Measurements from ENCODE around the gene COL1A2. TPM values are rescaled to one million over a fixed set of nuclear protein-coding genes. Genes with fewer than 3 reads are reported as not detected.

The COL1A2 gene
- polyA plus RNA-seq, 1 experiment = 4,815 TPM

GRCh38 chr7:94441138-94441537 lies 46.4 kb downstream of the COL1A2 start:
- no peaks in the 10 kb centered on the region for H3K9me3 ChIP-seq (ENCODE audit: control insufficient read depth, insufficient read depth, low read length)
- DNase-seq (ENCODE audit: low read depth, low spot score) = no peak
- CTCF ChIA-PET = interaction anchor here (2.3 to 11.9 kb wide), 2 partner anchors 150 to 806 kb away, joined by 5 to 539 read pairs; no protein-coding TSS in a partner anchor
- TF ChIP-seq CTCF (IDR thresholded peaks at IDR 0.05; ENCODE audit: low read depth, low read length) = no peak
- H3K27ac ChIP-seq (ENCODE audit: low read depth, low read length) = no peak overlapping the region
- H3K4me3 ChIP-seq (ENCODE audit: low read depth, low read length) = no peak overlapping the region
- POLR2A ChIA-PET = interaction anchor here (1.3 kb wide), 1 partner anchor 143 kb away, joined by 3 read pairs; no protein-coding TSS in a partner anchor
- H3K27me3 ChIP-seq (ENCODE audit: control insufficient read depth, insufficient read depth, low read length) = no peaks in the 10 kb centered on the region

- Histone ChIP-seq H3K4me3 (ENCODE audit: low read depth, low read length) (no peak overlapping the region), H3K27me3 (ENCODE audit: control insufficient read depth, insufficient read depth, low read length) (no peaks in the 10 kb centered on the region), H3K9me3 (ENCODE audit: control insufficient read depth, insufficient read depth, low read length) (no peaks in the 10 kb centered on the region), H3K27ac (ENCODE audit: low read depth, low read length) (no peak overlapping the region)
- POLR2A ChIA-PET = no interaction called here
- DNase-seq (ENCODE audit: low read depth, low spot score) = no peak
- CTCF ChIA-PET = interaction anchor here (1.9 to 3.2 kb wide), 2 partner anchors 153 to 643 kb away, joined by 4 to 20 read pairs; no protein-coding TSS in a partner anchor
- no peak for TF ChIP-seq CTCF (IDR thresholded peaks at IDR 0.05; ENCODE audit: low read depth, low read length)
Observed at GRCh38 chr7:94442639-94443038, 47.9 kb downstream of the COL1A2 start.

GRCh38 chr7:94444813-94445212 lies 50.1 kb downstream of the COL1A2 start:
- Histone ChIP-seq H3K27ac (ENCODE audit: low read depth, low read length) (no peak overlapping the region), H3K27me3 (ENCODE audit: control insufficient read depth, insufficient read depth, low read length) (no peaks in the 10 kb centered on the region), H3K9me3 (ENCODE audit: control insufficient read depth, insufficient read depth, low read length) (no peaks in the 10 kb centered on the region), H3K4me3 (ENCODE audit: low read depth, low read length) (no peak overlapping the region)
- CTCF ChIA-PET = interaction anchor here (0.6 to 6.7 kb wide), 9 partner anchors 9 to 1032 kb away, joined by 3 to 79 read pairs (median 5); partner anchors contain the start of gene SGCE
- no peak for TF ChIP-seq CTCF (IDR thresholded peaks at IDR 0.05; ENCODE audit: low read depth, low read length)
- no peak for DNase-seq (ENCODE audit: low read depth, low spot score)
- POLR2A ChIA-PET = no interaction called here

- Histone ChIP-seq H3K9me3 (ENCODE audit: control insufficient read depth, insufficient read depth, low read length) (no peaks in the 10 kb centered on the region), H3K27ac (ENCODE audit: low read depth, low read length) (no peak overlapping the region), H3K27me3 (ENCODE audit: control insufficient read depth, insufficient read depth, low read length) (no peaks in the 10 kb centered on the region), H3K4me3 (ENCODE audit: low read depth, low read length) (no peak overlapping the region)
- TF ChIP-seq CTCF (IDR thresholded peaks at IDR 0.05; ENCODE audit: low read depth, low read length) = no peak
- no peak for DNase-seq (ENCODE audit: low read depth, low spot score)
- ChIA-PET CTCF (interaction anchor here (0.9 to 6.7 kb wide), 10 partner anchors 10 to 1031 kb away, joined by 3 to 79 read pairs (median 5); partner anchors contain the start of gene SGCE), POLR2A (no interaction called here)
Observed at GRCh38 chr7:94445696-94446194, 51.0 kb downstream of the COL1A2 start.

- no peak for TF ChIP-seq CTCF (IDR thresholded peaks at IDR 0.05; ENCODE audit: low read depth, low read length)
- H3K27ac ChIP-seq (ENCODE audit: low read depth, low read length) = no peak overlapping the region
- POLR2A ChIA-PET = no interaction called here
- no peak overlapping the region for H3K4me3 ChIP-seq (ENCODE audit: low read depth, low read length)
- no peaks in the 10 kb centered on the region for H3K9me3 ChIP-seq (ENCODE audit: control insufficient read depth, insufficient read depth, low read length)
- no peaks in the 10 kb centered on the region for H3K27me3 ChIP-seq (ENCODE audit: control insufficient read depth, insufficient read depth, low read length)
- no peak for DNase-seq (ENCODE audit: low read depth, low spot score)
- CTCF ChIA-PET = interaction anchor here (1.3 to 6.7 kb wide), 5 partner anchors 10 to 1030 kb away, joined by 4 to 79 read pairs (median 6); no protein-coding TSS in a partner anchor
Observed at GRCh38 chr7:94446308-94446707, 51.6 kb downstream of the COL1A2 start.

Measured in AG04450 (cell line).